ENCODE measurements around the gene TFEB.

The TFEB gene

GRCh38 chr6:41680182-41680965, 55.0 kb downstream of the TFEB start:
- H3K36me3 ChIP-seq (ENCODE audit: insufficient read depth, low read depth, low read length), result no peaks in the 10 kb centered on the region
- H3K27ac ChIP-seq (ENCODE audit: low read length), result no peak overlapping the region
- H3K4me3 ChIP-seq (ENCODE audit: low read length), result no peak overlapping the region
- H3K9ac ChIP-seq (ENCODE audit: low read depth, low read length), result no peak overlapping the region
- H3K27me3 ChIP-seq (ENCODE audit: insufficient read depth, low read length), result peaks cover 34% of the 10 kb centered on the region
- peaks cover 3% of the 10 kb centered on the region; the same call in 1 of the 2 replicates for H3K4me1 ChIP-seq (ENCODE audit: insufficient read depth, low read length)
- no peaks in the 10 kb centered on the region for H3K9me3 ChIP-seq (ENCODE audit: insufficient read depth, low read depth, low read length)

- no peak overlapping the region for H3K4me3 ChIP-seq (ENCODE audit: low read length)
- H3K27me3 ChIP-seq (ENCODE audit: insufficient read depth, low read length), result peaks cover 34% of the 10 kb centered on the region
- no peak overlapping the region for H3K9ac ChIP-seq (ENCODE audit: low read depth, low read length)
- H3K4me1 ChIP-seq (ENCODE audit: insufficient read depth, low read length), result peaks cover 3% of the 10 kb centered on the region; the same call in 1 of the 2 replicates
- H3K9me3 ChIP-seq (ENCODE audit: insufficient read depth, low read depth, low read length), result no peaks in the 10 kb centered on the region
- H3K27ac ChIP-seq (ENCODE audit: low read length), result no peak overlapping the region
- no peaks in the 10 kb centered on the region for H3K36me3 ChIP-seq (ENCODE audit: insufficient read depth, low read depth, low read length)
Observed at GRCh38 chr6:41679696-41680095, 55.7 kb downstream of the TFEB start.

- Histone ChIP-seq H3K27ac (ENCODE audit: low read length) (no peak overlapping the region), H3K27me3 (ENCODE audit: insufficient read depth, low read length) (peaks cover 29% of the 10 kb centered on the region), H3K36me3 (ENCODE audit: insufficient read depth, low read depth, low read length) (no peaks in the 10 kb centered on the region), H3K4me3 (ENCODE audit: low read length) (no peak overlapping the region), H3K9me3 (ENCODE audit: insufficient read depth, low read depth, low read length) (no peaks in the 10 kb centered on the region), H3K4me1 (ENCODE audit: insufficient read depth, low read length) (peaks cover 3% of the 10 kb centered on the region; the same call in 1 of the 2 replicates), H3K9ac (ENCODE audit: low read depth, low read length) (no peak overlapping the region)
Observed at GRCh38 chr6:41678511-41679084, 56.8 kb downstream of the TFEB start.

- Histone ChIP-seq H3K9ac (ENCODE audit: low read depth, low read length) (no peak overlapping the region), H3K9me3 (ENCODE audit: insufficient read depth, low read depth, low read length) (no peaks in the 10 kb centered on the region), H3K27me3 (ENCODE audit: insufficient read depth, low read length) (peaks cover 18% of the 10 kb centered on the region), H3K36me3 (ENCODE audit: insufficient read depth, low read depth, low read length) (no peaks in the 10 kb centered on the region), H3K4me3 (ENCODE audit: low read length) (peak overlapping the region; percentile 47; the same call in 1 of the 2 replicates), H3K4me1 (ENCODE audit: insufficient read depth, low read length) (peaks cover 3% of the 10 kb centered on the region; the same call in 1 of the 2 replicates), H3K27ac (ENCODE audit: low read length) (no peak overlapping the region)
Observed at GRCh38 chr6:41677124-41677921, 58.1 kb downstream of the TFEB start.

- H3K27me3 ChIP-seq (ENCODE audit: insufficient read depth, low read length), result peaks cover 27% of the 10 kb centered on the region
- H3K27ac ChIP-seq (ENCODE audit: low read length), result no peak overlapping the region
- H3K36me3 ChIP-seq (ENCODE audit: insufficient read depth, low read depth, low read length), result no peaks in the 10 kb centered on the region
- H3K9me3 ChIP-seq (ENCODE audit: insufficient read depth, low read depth, low read length), result no peaks in the 10 kb centered on the region
- no peak overlapping the region for H3K4me3 ChIP-seq (ENCODE audit: low read length)
- H3K4me1 ChIP-seq (ENCODE audit: insufficient read depth, low read length), result no peaks in the 10 kb centered on the region
- H3K9ac ChIP-seq (ENCODE audit: low read depth, low read length), result no peak overlapping the region
Observed at GRCh38 chr6:41676431-41676830, 59.0 kb downstream of the TFEB start.

GRCh38 chr6:41675992-41676391, 59.4 kb downstream of the TFEB start:
- Histone ChIP-seq H3K36me3 (ENCODE audit: insufficient read depth, low read depth, low read length) (no peaks in the 10 kb centered on the region), H3K9me3 (ENCODE audit: insufficient read depth, low read depth, low read length) (no peaks in the 10 kb centered on the region), H3K4me3 (ENCODE audit: low read length) (no peak overlapping the region), H3K27ac (ENCODE audit: low read length) (no peak overlapping the region), H3K4me1 (ENCODE audit: insufficient read depth, low read length) (no peaks in the 10 kb centered on the region), H3K27me3 (ENCODE audit: insufficient read depth, low read length) (peaks cover 28% of the 10 kb centered on the region), H3K9ac (ENCODE audit: low read depth, low read length) (no peak overlapping the region)

GRCh38 chr6:41675176-41675775, 60.1 kb downstream of the TFEB start:
- H3K27me3 ChIP-seq (ENCODE audit: insufficient read depth, low read length), result peaks cover 28% of the 10 kb centered on the region
- H3K4me1 ChIP-seq (ENCODE audit: insufficient read depth, low read length), result no peaks in the 10 kb centered on the region
- H3K36me3 ChIP-seq (ENCODE audit: insufficient read depth, low read depth, low read length), result no peaks in the 10 kb centered on the region
- no peaks in the 10 kb centered on the region for H3K9me3 ChIP-seq (ENCODE audit: insufficient read depth, low read depth, low read length)
- H3K9ac ChIP-seq (ENCODE audit: low read depth, low read length), result no peak overlapping the region
- H3K4me3 ChIP-seq (ENCODE audit: low read length), result no peak overlapping the region
- H3K27ac ChIP-seq (ENCODE audit: low read length), result no peak overlapping the region

- no peaks in the 10 kb centered on the region for H3K36me3 ChIP-seq (ENCODE audit: insufficient read depth, low read depth, low read length)
- no peaks in the 10 kb centered on the region for H3K9me3 ChIP-seq (ENCODE audit: insufficient read depth, low read depth, low read length)
- peaks cover 27% of the 10 kb centered on the region for H3K27me3 ChIP-seq (ENCODE audit: insufficient read depth, low read length)
- H3K4me1 ChIP-seq (ENCODE audit: insufficient read depth, low read length), result no peaks in the 10 kb centered on the region
- H3K9ac ChIP-seq (ENCODE audit: low read depth, low read length), result no peak overlapping the region
- H3K4me3 ChIP-seq (ENCODE audit: low read length), result no peak overlapping the region
- no peak overlapping the region for H3K27ac ChIP-seq (ENCODE audit: low read length)
Observed at GRCh38 chr6:41674231-41675000, 61.0 kb downstream of the TFEB start.

GRCh38 chr6:41673704-41674000, 61.8 kb downstream of the TFEB start:
- Histone ChIP-seq H3K27me3 (ENCODE audit: insufficient read depth, low read length) (peaks cover 19% of the 10 kb centered on the region), H3K4me1 (ENCODE audit: insufficient read depth, low read length) (no peaks in the 10 kb centered on the region), H3K36me3 (ENCODE audit: insufficient read depth, low read depth, low read length) (no peaks in the 10 kb centered on the region), H3K27ac (ENCODE audit: low read length) (no peak overlapping the region), H3K9me3 (ENCODE audit: insufficient read depth, low read depth, low read length) (peaks cover 5% of the 10 kb centered on the region; the same call in 1 of the 2 replicates), H3K9ac (ENCODE audit: low read depth, low read length) (no peak overlapping the region), H3K4me3 (ENCODE audit: low read length) (no peak overlapping the region)

- Histone ChIP-seq H3K9ac (ENCODE audit: low read depth, low read length) (no peak overlapping the region), H3K9me3 (ENCODE audit: insufficient read depth, low read depth, low read length) (peaks cover 5% of the 10 kb centered on the region; the same call in 1 of the 2 replicates), H3K4me1 (ENCODE audit: insufficient read depth, low read length) (no peaks in the 10 kb centered on the region), H3K27ac (ENCODE audit: low read length) (no peak overlapping the region), H3K36me3 (ENCODE audit: insufficient read depth, low read depth, low read length) (no peaks in the 10 kb centered on the region), H3K4me3 (ENCODE audit: low read length) (no peak overlapping the region), H3K27me3 (ENCODE audit: insufficient read depth, low read length) (peaks cover 18% of the 10 kb centered on the region)
Observed at GRCh38 chr6:41672816-41673703, 62.3 kb downstream of the TFEB start.

All from iPS-20b (cell line).